Ishikawa (cell line): Measurements from ENCODE around the gene GARNL3.
A peak's percentile ranks its signal among the peaks of the same experiment; 100 is the strongest.

Source experiments
- CEBPB ChIP-seq: IDR thresholded peaks from 2 replicates; pipeline ENCODE4 v1.6.1; 2012
- CREB1 ChIP-seq: IDR thresholded peaks from 2 replicates; pipeline ENCODE4 v1.6.1; 2012; ENCODE audit warnings: low read depth
- EGR1 ChIP-seq: IDR thresholded peaks from 2 replicates; pipeline ENCODE4 v1.6.1; 2012
- EP300 ChIP-seq: IDR thresholded peaks from 2 replicates; pipeline ENCODE4 v1.6.1; 2012; ENCODE audit warnings: borderline replicate concordance
- FOXM1 ChIP-seq: IDR thresholded peaks from 2 replicates; pipeline ENCODE4 v1.6.1; 2012; ENCODE audit warnings: low read depth, borderline replicate concordance
- MAX ChIP-seq: IDR thresholded peaks from 2 replicates; pipeline ENCODE4 v1.6.1; 2012
- NFIC ChIP-seq: IDR thresholded peaks from 2 replicates; pipeline ENCODE4 v1.6.1; 2012
- RAD21 ChIP-seq: IDR thresholded peaks from 2 replicates; pipeline ENCODE4 v1.6.1; 2012; ENCODE audit warnings: low read depth
- REST ChIP-seq: IDR thresholded peaks from 2 replicates; pipeline ENCODE4 v1.6.1; 2012; ENCODE audit warnings: low read depth, mild to moderate bottlenecking
- TAF1 ChIP-seq: IDR thresholded peaks from 2 replicates; pipeline ENCODE4 v1.6.1; 2012; ENCODE audit warnings: low read depth, mild to moderate bottlenecking
- TCF12 ChIP-seq: IDR thresholded peaks from 2 replicates; pipeline ENCODE4 v1.6.1; 2012; ENCODE audit warnings: low read depth
- TEAD4 ChIP-seq: IDR thresholded peaks from 2 replicates; pipeline ENCODE4 v1.6.1; 2012
- USF1 ChIP-seq: IDR thresholded peaks from 2 replicates; pipeline ENCODE4 v1.6.1; 2012
- YY1 ChIP-seq: IDR thresholded peaks from 2 replicates; pipeline ENCODE4 v1.6.1; 2012; ENCODE audit warnings: low read depth
- ZBTB7A ChIP-seq: IDR thresholded peaks from 2 replicates; pipeline ENCODE4 v1.6.1; 2012; ENCODE audit warnings: low read depth

GARNL3 gene

GRCh38 chr9:127231666-127232065, 32.9 kb upstream of the GARNL3 start:
- TF ChIP-seq TEAD4 (no peak), CREB1 (no peak), EGR1 (no peak)

GRCh38 chr9:127232833-127233549, 31.6 kb upstream of the GARNL3 start:
- TF ChIP-seq CREB1 (no peak), REST (no peak), RAD21 (no peak), USF1 (peak; percentile 71), MAX (no peak)

GRCh38 chr9:127233550-127233949, 31.0 kb upstream of the GARNL3 start:
- TF ChIP-seq MAX (no peak), REST (no peak), RAD21 (no peak), ZBTB7A (no peak), YY1 (no peak), EGR1 (no peak), TCF12 (no peak), TEAD4 (no peak), CREB1 (no peak), USF1 (no peak), TAF1 (no peak), CEBPB (no peak), NFIC (no peak), FOXM1 (no peak), EP300 (no peak)

- no peak for TF ChIP-seq EGR1
- no peak for TF ChIP-seq RAD21
- TF ChIP-seq EP300 = no peak
- no peak for TF ChIP-seq TCF12
- TF ChIP-seq CEBPB = no peak
- TF ChIP-seq YY1 = no peak
- no peak for TF ChIP-seq USF1
- no peak for TF ChIP-seq TEAD4
- TF ChIP-seq TAF1 = no peak
- TF ChIP-seq NFIC = no peak
- no peak for TF ChIP-seq ZBTB7A
- no peak for TF ChIP-seq MAX
- no peak for TF ChIP-seq REST
- TF ChIP-seq FOXM1 = no peak
Measured at GRCh38 chr9:127233989-127234388, 30.6 kb upstream of the GARNL3 start.
